ENCODE data around the gene MOK.

DNA sequence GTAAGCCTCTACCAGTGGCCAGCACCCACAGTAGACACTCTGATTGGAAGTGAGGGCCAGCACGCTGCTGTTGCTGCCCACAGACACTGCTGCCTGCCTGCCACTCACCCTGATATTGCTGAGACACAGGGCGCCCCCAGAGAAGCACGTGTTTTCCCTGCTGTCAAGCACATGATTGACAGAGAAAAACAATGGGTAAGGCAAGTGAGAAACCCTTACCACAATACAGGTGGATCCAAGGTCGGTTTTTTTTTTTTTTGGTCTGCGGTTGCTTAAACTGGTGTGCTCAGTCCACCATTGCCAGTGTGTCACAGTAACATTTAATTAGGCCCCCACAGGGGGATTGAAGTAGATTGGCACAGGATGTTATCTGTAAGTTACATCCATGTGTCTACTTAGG lies 99.4 kb downstream of the MOK start:
- TF ChIP-seq CTCF (IDR thresholded peaks at IDR 0.05) (no peak), POLR2A (IDR thresholded peaks at IDR 0.05) (no peak)

All from tibial nerve (tissue), 3 donors.